HG03432 (cell line): ENCODE results near the gene NACAD.
"Not testable (repeated sequence)": the region's sequence is repeated elsewhere in the genome, so short reads cannot be mapped to it uniquely, and the experiment has no call there.

Experiments
- ATAC-seq: cut with Tn5 transposase; IDR thresholded peaks from one replicate; pipeline ENCODE4 v1.9.1; 2021; ENCODE audit warnings: mild to moderate bottlenecking, moderate library complexity; ENCODE audit not compliant: unreplicated experiment

The NACAD gene

GRCh38 chr7:45060295-45060694 is 28.5 kb downstream of the NACAD start:
- no peak for ATAC-seq

- no peak for ATAC-seq
These were observed 30.9 kb downstream of the NACAD start for GRCh38 chr7:45057878-45058277.

GRCh38 chr7:45055594-45056219 is 33.1 kb downstream of the NACAD start:
- no peak for ATAC-seq

- no peak for ATAC-seq
These were observed 33.8 kb downstream of the NACAD start for GRCh38 chr7:45055016-45055415.

GRCh38 chr7:45054442-45054841 is 34.3 kb downstream of the NACAD start:
- no peak for ATAC-seq

DNA sequence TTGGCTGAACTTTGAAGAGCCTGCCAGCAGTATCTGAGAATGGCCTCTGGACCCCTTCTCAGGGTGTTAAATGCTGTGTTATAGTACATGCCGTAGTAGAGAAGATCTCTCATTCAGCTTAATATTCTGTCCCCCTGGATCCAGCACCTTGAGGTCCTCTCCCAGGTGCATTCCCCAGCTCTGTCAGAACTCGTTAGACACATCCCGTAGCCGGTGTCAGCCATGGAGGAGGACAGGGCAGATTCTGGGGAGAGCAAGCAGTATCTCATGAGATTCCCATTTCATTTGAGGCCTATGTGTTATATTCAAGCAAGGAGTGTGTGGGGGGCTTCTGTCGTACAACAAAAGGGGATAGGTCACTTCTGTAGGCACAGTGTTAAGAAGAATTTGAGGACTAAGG is 34.8 kb downstream of the NACAD start:
- ATAC-seq = no peak

DNA sequence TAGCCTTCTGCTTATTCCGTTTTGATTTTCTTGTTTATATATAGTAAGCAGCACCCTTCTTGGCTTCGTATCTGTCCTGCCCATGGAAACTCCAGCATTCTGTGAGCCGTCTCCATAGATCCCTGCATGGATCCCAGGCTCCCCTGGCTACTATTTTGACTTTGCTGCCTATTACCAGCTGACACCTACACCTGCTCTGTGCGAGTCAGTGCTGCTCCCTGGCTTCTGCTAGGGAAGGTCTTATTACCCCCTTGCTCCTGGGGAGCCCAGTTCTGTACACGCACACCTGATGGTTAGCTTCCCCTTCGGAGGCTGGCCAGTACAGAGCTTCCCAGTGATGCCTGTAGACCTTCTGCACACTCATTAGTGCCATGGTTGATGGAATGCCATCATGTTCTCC is 35.4 kb downstream of the NACAD start:
- ATAC-seq = no peak

DNA sequence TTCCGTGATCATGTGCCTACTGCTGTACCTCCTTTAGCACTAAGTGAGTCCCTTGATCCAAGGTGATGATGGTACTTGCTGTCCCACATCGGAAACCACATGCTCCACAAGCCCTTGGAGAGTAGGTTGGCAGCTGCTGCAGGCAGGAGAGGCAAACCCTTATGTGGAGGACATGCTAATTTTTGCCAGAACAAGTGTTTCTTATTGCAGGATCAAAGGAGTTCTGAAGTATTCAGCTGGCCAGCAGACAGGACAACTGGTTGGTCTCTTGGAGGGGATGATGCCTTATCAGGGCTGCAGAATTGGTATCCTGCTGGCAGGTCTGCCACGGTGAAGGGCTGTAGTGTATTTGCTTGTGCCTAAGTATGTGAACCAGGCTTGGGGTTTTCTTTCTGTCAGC is 36.8 kb downstream of the NACAD start:
- no peak for ATAC-seq

DNA sequence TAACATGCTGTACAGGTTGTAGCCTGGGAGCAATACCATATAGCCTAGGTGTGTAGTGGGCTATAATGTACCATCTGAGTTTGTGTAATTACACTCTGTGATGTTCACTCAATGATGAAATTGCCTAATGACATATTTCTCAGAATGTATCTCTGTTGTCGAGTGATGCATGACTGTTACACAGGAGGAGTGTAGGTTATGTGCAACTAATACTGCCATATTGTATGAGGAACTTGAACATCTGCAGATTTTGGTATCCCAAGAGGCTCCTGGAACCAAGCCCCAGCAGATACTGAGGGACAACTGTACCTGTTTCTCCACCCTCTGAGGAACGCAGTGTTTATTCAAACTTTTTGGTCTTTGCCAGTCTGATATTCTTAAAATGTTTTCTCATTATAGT is 38.6 kb downstream of the NACAD start:
- ATAC-seq = no peak

- no peak for ATAC-seq
These were observed 40.0 kb downstream of the NACAD start for GRCh38 chr7:45048748-45049147.

DNA sequence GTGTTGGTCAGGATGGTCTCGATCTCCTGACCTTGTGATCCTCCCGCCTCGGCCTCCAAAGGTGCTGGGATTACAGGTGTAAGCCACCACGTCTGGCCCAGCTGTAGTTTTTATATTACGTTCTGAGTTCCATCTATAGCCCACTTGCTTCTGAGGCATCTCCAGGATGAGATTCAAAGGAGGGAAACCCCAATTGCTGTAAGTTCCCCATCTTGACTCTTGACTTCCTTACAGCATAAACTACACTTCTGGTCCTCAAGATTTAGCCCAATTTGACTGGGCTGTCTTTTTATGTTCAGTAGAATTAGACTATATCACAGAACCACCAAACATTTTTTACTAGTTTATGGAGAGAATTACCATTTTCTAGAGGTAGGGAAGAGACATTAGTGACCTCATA is 44.4 kb downstream of the NACAD start:
- ATAC-seq = no peak

DNA sequence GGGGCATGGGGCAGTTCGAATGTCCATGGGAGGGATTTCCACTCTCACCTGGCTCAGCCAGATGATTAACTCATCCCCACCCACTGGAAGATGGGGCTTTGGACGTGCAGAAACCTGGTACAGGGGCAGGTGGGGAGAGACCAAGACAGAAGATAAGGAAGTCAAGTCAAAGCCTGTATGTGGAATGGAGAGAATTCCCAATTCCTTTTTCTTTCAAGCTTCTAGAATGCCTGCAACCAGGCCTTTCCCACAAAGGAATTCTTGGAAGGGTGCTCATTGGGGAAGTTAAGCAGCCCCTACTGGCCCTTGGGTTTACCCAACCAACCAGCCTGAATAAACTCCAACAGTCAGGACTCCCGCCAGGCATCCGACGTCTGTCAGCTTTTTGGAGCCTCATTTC is 49.7 kb downstream of the NACAD start:
- ATAC-seq = no peak

GRCh38 chr7:45037876-45038275 is 50.9 kb downstream of the NACAD start:
- ATAC-seq = no peak

DNA sequence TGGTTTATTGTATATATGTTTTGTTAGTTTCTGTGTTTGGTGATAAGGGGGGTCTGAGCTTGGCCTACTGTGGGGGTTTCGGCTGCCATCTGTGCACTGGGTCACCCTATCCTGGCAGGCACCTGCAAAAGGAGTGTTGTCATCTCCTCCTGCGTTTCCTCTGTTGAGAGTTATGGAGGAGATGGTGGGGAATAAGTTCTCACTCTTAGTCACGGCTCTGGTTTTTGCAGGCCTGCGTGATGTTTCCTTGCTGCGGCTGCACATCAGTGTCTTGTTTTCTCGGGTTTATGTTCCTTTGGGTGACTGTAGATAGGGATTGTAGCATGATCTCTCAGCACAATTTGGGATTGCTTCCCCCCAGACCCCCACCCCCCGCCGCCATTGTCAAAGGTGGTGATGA is 52.0 kb downstream of the NACAD start:
- ATAC-seq = no peak

- no peak for ATAC-seq
These were observed 52.5 kb downstream of the NACAD start for GRCh38 chr7:45036317-45036716.

DNA sequence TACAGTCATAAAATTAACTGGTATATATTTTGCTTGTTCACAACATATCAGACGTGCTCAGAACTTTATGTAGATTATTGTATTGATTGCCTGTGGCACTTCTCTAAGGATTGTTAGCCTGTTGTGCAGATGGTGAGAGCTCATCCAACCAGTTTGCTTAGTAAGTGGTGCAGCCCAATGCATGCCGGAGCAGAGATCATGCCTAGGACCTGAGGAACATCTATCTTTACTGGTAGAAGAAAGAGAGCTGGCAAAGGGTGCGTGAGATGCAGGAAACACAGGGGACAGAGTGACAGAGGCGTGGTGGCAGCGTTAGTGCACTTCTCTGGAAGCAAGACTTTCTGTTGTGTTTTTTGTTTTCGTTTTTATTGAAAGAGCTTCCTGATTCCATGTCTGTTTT is 52.9 kb downstream of the NACAD start:
- no peak for ATAC-seq

GRCh38 chr7:45035371-45035770 is 53.4 kb downstream of the NACAD start:
- ATAC-seq = no peak

DNA sequence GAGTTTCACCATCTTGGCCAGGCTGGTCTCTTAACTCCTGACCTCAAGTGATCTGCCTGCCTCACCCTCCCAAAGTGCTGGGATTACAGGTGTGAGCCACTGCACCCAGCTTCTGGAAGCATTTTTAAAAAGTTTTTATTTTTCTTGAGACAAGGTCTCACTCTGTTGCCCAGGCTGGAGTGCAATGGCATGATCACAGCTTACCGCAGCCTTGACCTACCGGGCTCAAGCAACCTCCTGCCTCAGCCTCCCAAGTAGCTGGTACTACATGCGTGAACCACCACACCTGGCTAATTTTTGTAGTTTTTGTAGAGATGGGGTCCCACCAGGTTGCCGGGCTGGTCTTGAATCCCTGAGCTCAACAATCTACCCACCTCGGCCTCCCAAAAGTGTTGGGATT is 54.1 kb downstream of the NACAD start:
- not testable (repeated sequence) for ATAC-seq

- ATAC-seq = no peak
These were observed 54.9 kb downstream of the NACAD start for GRCh38 chr7:45033931-45034290.

DNA sequence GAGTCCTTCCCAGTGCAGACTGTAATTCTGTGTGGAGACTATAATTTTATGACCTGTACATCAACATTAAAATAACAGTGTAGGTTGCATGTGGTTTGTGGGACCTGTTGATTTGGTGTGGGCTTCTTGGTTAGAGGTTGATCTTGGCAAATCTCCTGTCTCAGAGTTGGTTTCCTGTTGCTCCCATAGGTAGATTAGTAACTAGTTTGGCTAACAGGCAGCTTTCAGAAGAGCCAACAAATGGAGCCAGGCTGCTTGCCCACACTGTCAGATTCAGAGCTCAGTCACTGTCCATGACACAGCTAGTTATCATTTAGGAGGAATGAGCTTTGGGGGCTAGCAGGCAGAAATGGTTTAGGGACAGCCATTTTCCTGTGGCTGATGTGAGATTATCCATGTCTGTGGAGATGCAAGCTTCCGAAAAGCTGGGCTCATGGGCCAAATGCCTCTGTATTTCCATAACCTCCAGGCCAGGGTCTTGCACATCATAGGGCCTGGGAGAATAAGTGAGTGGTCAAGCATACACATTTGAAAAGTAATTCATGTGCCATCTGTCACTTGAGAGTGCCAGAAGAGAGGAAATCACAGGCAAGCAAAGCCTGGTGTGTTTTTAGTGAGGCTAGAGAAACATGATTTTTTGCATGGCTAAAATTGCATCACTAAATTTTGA is 55.4 kb downstream of the NACAD start:
- no peak for ATAC-seq

DNA sequence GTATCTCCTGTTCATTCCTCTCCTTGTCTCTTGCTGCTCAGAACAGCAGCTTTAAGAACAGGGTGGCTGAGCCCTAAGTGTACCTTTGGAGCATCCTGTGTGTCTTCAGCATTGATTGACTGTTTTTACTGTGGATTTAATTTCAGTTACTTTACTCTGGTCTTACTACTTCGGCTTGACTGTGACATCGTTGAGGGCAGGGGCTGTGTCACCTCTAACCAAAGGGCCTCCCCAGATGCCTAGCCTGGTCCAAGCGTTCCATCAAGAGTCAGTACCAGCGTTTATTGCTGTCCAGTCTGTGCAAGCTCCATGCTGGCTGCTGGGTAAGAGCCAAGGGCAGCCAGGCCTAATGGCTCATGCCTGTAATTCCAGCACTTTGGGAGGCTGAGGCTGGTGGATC is 56.3 kb downstream of the NACAD start:
- no peak for ATAC-seq

GRCh38 chr7:45031829-45032228 is 56.9 kb downstream of the NACAD start:
- no peak for ATAC-seq
